BJ (cell line): ENCODE measurements around the gene ACKR2. TPM values are rescaled to one million over a fixed set of nuclear protein-coding genes. Genes with fewer than 3 reads are reported as not detected.

Experiments used
- CTCF ChIA-PET: fragments of 350-600 bp; formaldehyde crosslinking; extraction: SDS; loops from one replicate; lab custom pipeline; 2021; ENCODE audit warnings: antibody characterized with exemption, inconsistent platforms; lab: Yijun Ruan, JAX
- POLR2A ChIA-PET: fragments of 300-600 bp; sonication (Branson Sonifier 250); formaldehyde crosslinking; extraction: SDS; loops from one replicate; lab custom pipeline; 2021; ENCODE audit warnings: antibody characterized with exemption; lab: Charles Lee
- DNase-seq: peaks from one replicate; pipeline ENCODE4 v3.0.0-alpha.2; 2011; ENCODE audit warnings: low read depth
- H3K27me3 ChIP-seq: 2 replicates; pipeline ENCODE4 v1.6.0; 2011; ENCODE audit warnings: low read length; ENCODE audit not compliant: control insufficient read depth, insufficient read depth
- H3K36me3 ChIP-seq: 2 replicates; pipeline ENCODE4 v1.5.1; 2011; ENCODE audit warnings: low read length; ENCODE audit not compliant: control insufficient read depth, insufficient read depth
- H3K4me3 ChIP-seq: 2 replicates; pipeline ENCODE4 v1.5.1; 2011; ENCODE audit warnings: low read depth, mild to moderate bottlenecking, control low read depth, low read length
- polyA plus RNA-seq: library from polyadenylated mRNA; depleted of rRNA; stranded (reverse); fragments of >200 nt; gene quantifications from 2 replicates; pipeline ENCODE4 v1.2.3, GENCODE V29; 2011; rRNA removed
- small RNA-seq: library from RNA; depleted of rRNA; stranded (forward); fragments of <200 nt; gene quantifications from one replicate; pipeline ENCODE3, GENCODE V24; 2012; ENCODE audit warnings: low replicate concordance, low read depth; ENCODE audit not compliant: insufficient read length
- TF ChIP-seq, protein P1 (sequence below): IDR thresholded peaks from 2 replicates; pipeline ENCODE4 v1.5.1; 2011; ENCODE audit warnings: low read depth, mild to moderate bottlenecking, control low read depth, inconsistent platforms, low read length, moderate library complexity; ENCODE audit not compliant: insufficient read depth

The ACKR2 gene
- polyA plus RNA-seq, 1 experiment: 0.15 TPM

DNA sequence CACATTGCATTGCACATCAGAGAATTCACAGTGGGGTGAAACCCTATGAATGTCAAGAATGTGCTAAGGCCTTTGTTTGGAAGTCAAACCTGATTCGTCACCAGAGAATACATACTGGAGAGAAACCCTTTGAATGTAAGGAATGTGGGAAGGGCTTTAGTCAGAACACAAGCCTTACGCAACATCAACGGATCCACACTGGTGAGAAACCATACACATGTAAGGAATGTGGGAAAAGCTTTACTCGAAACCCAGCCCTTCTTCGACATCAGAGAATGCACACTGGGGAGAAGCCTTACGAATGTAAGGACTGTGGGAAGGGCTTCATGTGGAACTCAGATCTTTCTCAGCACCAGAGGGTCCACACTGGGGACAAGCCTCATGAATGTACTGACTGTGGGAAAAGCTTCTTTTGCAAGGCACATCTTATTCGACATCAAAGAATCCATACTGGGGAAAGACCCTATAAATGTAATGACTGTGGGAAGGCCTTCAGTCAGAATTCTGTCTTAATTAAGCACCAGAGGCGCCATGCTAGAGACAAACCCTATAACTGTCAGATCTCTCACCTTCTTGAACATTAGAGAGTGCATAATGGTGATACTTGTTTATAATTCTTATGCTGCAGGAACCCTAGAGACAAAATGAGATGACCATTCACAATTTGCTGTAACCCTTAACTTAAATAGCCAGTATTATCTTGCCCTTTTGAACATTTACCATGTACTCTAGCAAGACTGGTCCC lies 105.7 kb downstream of the ACKR2 start:
- DNase-seq: no peak
- POLR2A ChIA-PET: no interaction called here
- TF ChIP-seq, protein P1, sequence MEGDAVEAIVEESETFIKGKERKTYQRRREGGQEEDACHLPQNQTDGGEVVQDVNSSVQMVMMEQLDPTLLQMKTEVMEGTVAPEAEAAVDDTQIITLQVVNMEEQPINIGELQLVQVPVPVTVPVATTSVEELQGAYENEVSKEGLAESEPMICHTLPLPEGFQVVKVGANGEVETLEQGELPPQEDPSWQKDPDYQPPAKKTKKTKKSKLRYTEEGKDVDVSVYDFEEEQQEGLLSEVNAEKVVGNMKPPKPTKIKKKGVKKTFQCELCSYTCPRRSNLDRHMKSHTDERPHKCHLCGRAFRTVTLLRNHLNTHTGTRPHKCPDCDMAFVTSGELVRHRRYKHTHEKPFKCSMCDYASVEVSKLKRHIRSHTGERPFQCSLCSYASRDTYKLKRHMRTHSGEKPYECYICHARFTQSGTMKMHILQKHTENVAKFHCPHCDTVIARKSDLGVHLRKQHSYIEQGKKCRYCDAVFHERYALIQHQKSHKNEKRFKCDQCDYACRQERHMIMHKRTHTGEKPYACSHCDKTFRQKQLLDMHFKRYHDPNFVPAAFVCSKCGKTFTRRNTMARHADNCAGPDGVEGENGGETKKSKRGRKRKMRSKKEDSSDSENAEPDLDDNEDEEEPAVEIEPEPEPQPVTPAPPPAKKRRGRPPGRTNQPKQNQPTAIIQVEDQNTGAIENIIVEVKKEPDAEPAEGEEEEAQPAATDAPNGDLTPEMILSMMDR: no peak

More for the DNA sequence above, 105.7 kb downstream of the ACKR2 start:
- Histone ChIP-seq H3K27me3 (no peaks in the 10 kb centered on the region), H3K36me3 (no peaks in the 10 kb centered on the region), H3K4me3 (no peak overlapping the region)
- CTCF ChIA-PET: no interaction called here

Small RNA genes within 50 kb of the gene (small RNA-seq; reads per million reads assigned to genes)
- not detected for gene CCDC13

Other genes starting within 250 kb of the ACKR2 start
- gene SEC22C, start 227.5 kb upstream of the ACKR2 start, polyA plus RNA-seq: 45.9 and 47.8 TPM in 2 replicates
- gene SS18L2, start 218.6 kb upstream of the ACKR2 start, polyA plus RNA-seq: 19.7 and 25.7 TPM in 2 replicates
- 19.0 and 37.6 TPM in 2 replicates for gene NKTR, start 208.8 kb upstream of the ACKR2 start, polyA plus RNA-seq
- 19.2 and 30.1 TPM in 2 replicates for gene ZBTB47, start 155.7 kb upstream of the ACKR2 start, polyA plus RNA-seq
- gene KLHL40, start 123.9 kb upstream of the ACKR2 start, polyA plus RNA-seq: not detected in 2 replicates
- gene HHATL, start 106.6 kb upstream of the ACKR2 start, polyA plus RNA-seq: not detected in 2 replicates
- 0.16 and 0.18 TPM in 2 replicates for gene CCDC13, start 36.2 kb upstream of the ACKR2 start, polyA plus RNA-seq
- 51.1 and 144 TPM in 2 replicates for gene HIGD1A, start 5.0 kb upstream of the ACKR2 start, polyA plus RNA-seq
- gene CYP8B1, start 66.4 kb downstream of the ACKR2 start, polyA plus RNA-seq: not detected in 2 replicates
- gene ZNF662, start 96.7 kb downstream of the ACKR2 start, polyA plus RNA-seq: 1.2 and 2.1 TPM in 2 replicates
- gene GASK1A, start 169.9 kb downstream of the ACKR2 start, polyA plus RNA-seq: 0.38 and 0.78 TPM in 2 replicates